Endothelial cell (in vitro differentiated cells): Measurements from ENCODE around the gene COG5. TPM values are rescaled to one million over a fixed set of nuclear protein-coding genes. Genes with fewer than 3 reads are reported as not detected.

ENCODE experiments used
- DNase-seq: peaks from one replicate; pipeline ENCODE4 v3.0.0; 2021; ENCODE audit warnings: low spot score
- H3K27ac Mint-ChIP-seq: one replicate; pipeline ENCODE4 v1.8.0; 2021; ENCODE audit warnings: mixed read lengths, inconsistent platforms; ENCODE audit not compliant: unreplicated experiment
- H3K27me3 Mint-ChIP-seq: one replicate; pipeline ENCODE4 v1.8.0; 2021; ENCODE audit warnings: mild to moderate bottlenecking, moderate library complexity, mixed read lengths, inconsistent platforms; ENCODE audit not compliant: unreplicated experiment
- H3K36me3 Mint-ChIP-seq: one replicate; pipeline ENCODE4 v1.8.0; 2021; ENCODE audit warnings: mild to moderate bottlenecking, low read depth, mixed read lengths, inconsistent platforms; ENCODE audit not compliant: unreplicated experiment
- H3K4me1 Mint-ChIP-seq: one replicate; pipeline ENCODE4 v1.8.0; 2021; ENCODE audit warnings: mild to moderate bottlenecking, mixed read lengths, inconsistent platforms; ENCODE audit not compliant: unreplicated experiment
- H3K4me3 Mint-ChIP-seq: one replicate; pipeline ENCODE4 v1.8.0; 2021; ENCODE audit warnings: mild to moderate bottlenecking, mixed read lengths, inconsistent platforms; ENCODE audit not compliant: unreplicated experiment
- H3K9me3 Mint-ChIP-seq: one replicate; pipeline ENCODE4 v1.8.0; 2021; ENCODE audit warnings: mixed read lengths, inconsistent platforms; ENCODE audit not compliant: unreplicated experiment
- CTCF ChIP-seq: fragments of 200-600 bp; sonication (generic); IDR thresholded peaks from one replicate; pipeline ENCODE4 v1.5.0; 2021; ENCODE audit warnings: antibody characterized with exemption; ENCODE audit not compliant: unreplicated experiment
- total RNA-seq: library from RNA; stranded (reverse); fragmentation: NEBNext Ultra II Directional; extraction: Animal tissue kit (Norgen Biotek cat#: 25700); gene quantifications from one replicate; pipeline ENCODE4 v1.2.1, GENCODE V29; 2021; ENCODE audit not compliant: unreplicated experiment

Gene COG5
- total RNA-seq, 1 donor from 2014 or later: 26.7 TPM

- Mint-ChIP-seq H3K4me1 (peaks cover 4% of the 10 kb centered on the region), H3K36me3 (no peaks in the 10 kb centered on the region), H3K27ac (no peak overlapping the region), H3K27me3 (peaks cover 1% of the 10 kb centered on the region), H3K9me3 (no peaks in the 10 kb centered on the region), H3K4me3 (no peak overlapping the region)
- no peak for TF ChIP-seq CTCF
- no peak for DNase-seq
Measured at GRCh38 chr7:107268594-107268993, 295.1 kb downstream of the COG5 start.

GRCh38 chr7:107267138-107267537 is 296.6 kb downstream of the COG5 start:
- DNase-seq: no peak
- no peaks in the 10 kb centered on the region for H3K36me3 Mint-ChIP-seq
- no peak for TF ChIP-seq CTCF
- peaks cover 1% of the 10 kb centered on the region for H3K27me3 Mint-ChIP-seq
- peaks cover 4% of the 10 kb centered on the region for H3K4me1 Mint-ChIP-seq
- H3K27ac Mint-ChIP-seq: no peak overlapping the region
- no peaks in the 10 kb centered on the region for H3K9me3 Mint-ChIP-seq
- H3K4me3 Mint-ChIP-seq: no peak overlapping the region

GRCh38 chr7:107264723-107265122 is 299.0 kb downstream of the COG5 start:
- H3K9me3 Mint-ChIP-seq: no peaks in the 10 kb centered on the region
- no peak for DNase-seq
- no peaks in the 10 kb centered on the region for H3K36me3 Mint-ChIP-seq
- no peak overlapping the region for H3K27ac Mint-ChIP-seq
- H3K4me3 Mint-ChIP-seq: no peak overlapping the region
- no peaks in the 10 kb centered on the region for H3K4me1 Mint-ChIP-seq
- no peak for TF ChIP-seq CTCF
- peaks cover 1% of the 10 kb centered on the region for H3K27me3 Mint-ChIP-seq

GRCh38 chr7:107262857-107263256 is 300.9 kb downstream of the COG5 start:
- Mint-ChIP-seq H3K27me3 (peaks cover 1% of the 10 kb centered on the region), H3K9me3 (no peaks in the 10 kb centered on the region), H3K4me1 (no peaks in the 10 kb centered on the region), H3K36me3 (no peaks in the 10 kb centered on the region), H3K4me3 (no peak overlapping the region), H3K27ac (no peak overlapping the region)
- no peak for DNase-seq
- TF ChIP-seq CTCF: no peak

GRCh38 chr7:107258737-107259136 is 305.0 kb downstream of the COG5 start:
- no peak overlapping the region for H3K27ac Mint-ChIP-seq
- no peak for DNase-seq
- no peaks in the 10 kb centered on the region for H3K27me3 Mint-ChIP-seq
- H3K4me3 Mint-ChIP-seq: no peak overlapping the region
- no peak for TF ChIP-seq CTCF
- H3K4me1 Mint-ChIP-seq: no peaks in the 10 kb centered on the region
- H3K36me3 Mint-ChIP-seq: no peaks in the 10 kb centered on the region
- H3K9me3 Mint-ChIP-seq: no peaks in the 10 kb centered on the region
